Transverse colon (tissue), 4 donors: ENCODE results near the gene CCNJ. TPM values are rescaled to one million over a fixed set of nuclear protein-coding genes. Genes with fewer than 3 reads are reported as not detected.

Experiments used
- DNase-seq: peaks from one replicate; pipeline ENCODE4 v3.0.0-alpha.2; 2019
- H3K27ac ChIP-seq, 4 donors: fragments of 200-600 bp; sonication (generic); 2 replicates each; pipeline ENCODE4 v1.5.1; 2016 to 2018; ENCODE audit warnings: inconsistent platforms in 4 of 4
- H3K27me3 ChIP-seq: fragments of 200-600 bp; sonication (generic); 2 replicates; pipeline ENCODE4 v1.5.1; 2017; ENCODE audit warnings: inconsistent platforms
- H3K36me3 ChIP-seq, 4 donors: fragments of 200-600 bp; sonication (generic); 2 replicates each; pipeline ENCODE4 v1.5.1; 2017 to 2019; ENCODE audit warnings: inconsistent platforms in 4 of 4
- H3K4me1 ChIP-seq, 4 donors: fragments of 200-600 bp; sonication (generic); 2 replicates each; pipeline ENCODE4 v1.5.1; 2017 to 2020; ENCODE audit warnings: inconsistent platforms in 4 of 4
- H3K4me3 ChIP-seq, 4 donors: fragments of 200-600 bp; sonication (generic); 1 replicate in 1 of 4; 2 replicates in 3 of 4; pipeline versions ENCODE4 v1.5.1 to v1.6.1; 2017 to 2019; ENCODE audit warnings: inconsistent platforms in 4 of 4
- H3K9me3 ChIP-seq, 2 donors: fragments of 200-600 bp; sonication (generic); 2 replicates each; pipeline ENCODE4 v1.5.1; 2017 to 2019; ENCODE audit warnings: inconsistent platforms in 2 of 2
- EP300 ChIP-seq: sonication (generic); formaldehyde crosslinking; IDR thresholded peaks from one replicate; pipeline ENCODE4 v1.6.1; 2017; ENCODE audit warnings: antibody characterized with exemption, low read depth
- POLR2A ChIP-seq: fragments of 450-650 bp; IDR thresholded peaks from one replicate; pipeline ENCODE4 v1.6.1; 2016; ENCODE audit warnings: antibody characterized with exemption, mild to moderate bottlenecking, moderate library complexity
- POLR2AphosphoS5 ChIP-seq, 3 donors: sonication (generic); formaldehyde crosslinking; IDR thresholded peaks; one replicate each; pipeline ENCODE4 v1.6.1; 2016; ENCODE audit warnings: antibody characterized with exemption in 3 of 3
- WGBS, 2 donors: methylation state at CpG; one replicate each; pipeline ENCODE4 v1.1.5; 2018; ENCODE audit warnings: low coverage in 1 of 2; 5-methylcytosine and 5-hydroxymethylcytosine counted together
- in situ Hi-C, 4 donors: fragments of 200-750 bp; cut with MboI; loops; one replicate each; pipeline versions ENCODE4 v1.15.0 to v1.15.1; 2017; ENCODE audit warnings: low sequenced_read_pairs in 3 of 4, low pct_ligation_motif_present in 1 of 4, low pct_unique_long_range_greater_than_20kb in 1 of 4
- intact Hi-C: fragments of 100-400 bp; cut with DNase I; formaldehyde crosslinking; loops from one replicate; pipeline ENCODE4 v1.15.1; 2023; ENCODE audit warnings: low total_unique reads
- total RNA-seq, 4 donors: library from RNA; depleted of rRNA; stranded (reverse); fragments of >200 nt; gene quantifications; one replicate each; pipeline ENCODE4 v1.1.0, GENCODE V29; 2016
- TF ChIP-seq, protein P1 (sequence below), 5 experiments: fragments of 200-600 bp in 3 of 5; fragments of 450-650 bp in 2 of 5; sonication (generic) in 3 of 5; IDR thresholded peaks; 1 replicate in 2 of 5; 2 replicates in 3 of 5; pipeline ENCODE4 v1.5.1; 2016 to 2017; ENCODE audit warnings: antibody characterized with exemption in 5 of 5, inconsistent platforms in 3 of 5, mild to moderate bottlenecking in 2 of 5, moderate library complexity in 1 of 5

The CCNJ gene
- total RNA-seq, 4 donors from 2014 or later, result 1.00 to 7.1 (median 5.6) TPM

- intact Hi-C loops, result no loop called here
Observed at GRCh38 chr10:96014473-96015102, 28.8 kb upstream of the CCNJ start.

DNA sequence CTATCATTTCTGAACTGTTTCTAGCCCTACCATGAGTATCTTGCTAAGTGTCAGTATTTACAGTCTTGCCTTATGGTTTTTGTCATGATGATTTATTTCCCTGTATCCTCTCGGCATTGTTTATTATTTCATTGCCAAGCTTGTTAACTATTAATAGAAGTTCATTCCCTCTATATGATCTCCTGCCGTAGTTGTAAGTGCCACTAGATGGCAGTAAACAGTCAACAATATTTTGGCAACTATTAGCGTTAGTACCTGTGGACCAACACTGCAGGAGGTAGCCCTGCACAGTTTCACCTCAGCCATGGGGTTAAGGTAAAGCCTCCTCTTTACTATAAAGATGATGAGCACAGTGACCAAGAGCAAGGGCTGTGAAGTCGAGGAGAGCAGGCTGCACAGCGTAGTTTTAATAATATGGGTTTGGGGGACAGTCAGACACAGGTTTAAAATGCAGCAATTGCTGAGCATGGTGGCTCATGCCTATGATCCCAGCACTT is 26.1 kb upstream of the CCNJ start:
- Histone ChIP-seq H3K27ac (no peak overlapping the region), H3K9me3 (no peaks in the 10 kb centered on the region), H3K4me3 (no peak overlapping the region), H3K27me3 (no peaks in the 10 kb centered on the region), H3K36me3 (no peaks in the 10 kb centered on the region), H3K4me1 (peaks cover 0 to 6% (median 0%) of the 10 kb centered on the region in 4 donors)
- DNase-seq, result peak; percentile 21
- no peak for TF ChIP-seq EP300
- TF ChIP-seq, protein P1, sequence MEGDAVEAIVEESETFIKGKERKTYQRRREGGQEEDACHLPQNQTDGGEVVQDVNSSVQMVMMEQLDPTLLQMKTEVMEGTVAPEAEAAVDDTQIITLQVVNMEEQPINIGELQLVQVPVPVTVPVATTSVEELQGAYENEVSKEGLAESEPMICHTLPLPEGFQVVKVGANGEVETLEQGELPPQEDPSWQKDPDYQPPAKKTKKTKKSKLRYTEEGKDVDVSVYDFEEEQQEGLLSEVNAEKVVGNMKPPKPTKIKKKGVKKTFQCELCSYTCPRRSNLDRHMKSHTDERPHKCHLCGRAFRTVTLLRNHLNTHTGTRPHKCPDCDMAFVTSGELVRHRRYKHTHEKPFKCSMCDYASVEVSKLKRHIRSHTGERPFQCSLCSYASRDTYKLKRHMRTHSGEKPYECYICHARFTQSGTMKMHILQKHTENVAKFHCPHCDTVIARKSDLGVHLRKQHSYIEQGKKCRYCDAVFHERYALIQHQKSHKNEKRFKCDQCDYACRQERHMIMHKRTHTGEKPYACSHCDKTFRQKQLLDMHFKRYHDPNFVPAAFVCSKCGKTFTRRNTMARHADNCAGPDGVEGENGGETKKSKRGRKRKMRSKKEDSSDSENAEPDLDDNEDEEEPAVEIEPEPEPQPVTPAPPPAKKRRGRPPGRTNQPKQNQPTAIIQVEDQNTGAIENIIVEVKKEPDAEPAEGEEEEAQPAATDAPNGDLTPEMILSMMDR (IDR thresholded peaks at IDR 0.05), result peak; percentile 69 to 79 (median 77)
- TF ChIP-seq POLR2AphosphoS5 (IDR thresholded peaks at IDR 0.05), result peak; percentile 31 to 82 (median 56)
- 15 to 16% methylated on average over 5 of the region's 5 CpGs for WGBS, 2 donors
- intact Hi-C loops (no loop called here), in situ Hi-C loops (loop anchor here in 3 of 4 donors (25.0 kb wide), 1 partner anchor 295 kb away; the partner anchor contains the start of gene DNTT (in 3 of the 3))

More at GRCh38 chr10:96014473-96015102, 28.8 kb upstream of the CCNJ start:
- 90 to 91% methylated on average over 2 of the region's 2 CpGs for WGBS, 2 donors
- Histone ChIP-seq H3K4me1 (peaks cover 0 to 6% (median 0%) of the 10 kb centered on the region in 4 donors), H3K9me3 (no peaks in the 10 kb centered on the region), H3K27me3 (no peaks in the 10 kb centered on the region), H3K4me3 (no peak overlapping the region), H3K27ac (no peak overlapping the region), H3K36me3 (no peaks in the 10 kb centered on the region)
- DNase-seq, result no peak
- in situ Hi-C loops, result loop anchor here in 3 of 4 donors (25.0 kb wide), 1 partner anchor 298 kb away; the partner anchor contains the start of gene DNTT (in 3 of the 3)
- TF ChIP-seq EP300 (no peak), POLR2AphosphoS5 (IDR thresholded peaks at IDR 0.05) (no peak), POLR2A (no peak)

DNA sequence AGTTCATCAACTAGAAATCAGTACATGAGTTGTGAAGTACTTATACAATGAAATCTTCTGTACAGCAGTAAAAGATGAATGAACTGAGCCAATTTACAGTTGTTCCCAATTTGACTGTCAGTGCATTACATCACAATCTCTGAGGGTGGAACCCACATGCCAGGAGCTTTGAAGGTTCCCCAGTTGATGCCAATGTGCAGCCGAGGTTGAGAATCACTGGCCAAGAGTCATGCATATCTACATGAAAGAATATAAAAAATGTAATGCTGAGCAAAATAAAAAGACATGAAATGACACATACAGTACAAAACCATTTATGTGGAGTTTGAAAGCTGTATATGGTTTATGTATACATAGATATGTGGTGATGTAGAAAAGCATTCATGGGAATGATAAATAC is 22.1 kb upstream of the CCNJ start:
- WGBS, 2 donors, result 80 to 82% methylated on average over 1 of the region's 1 CpG
- intact Hi-C loops, result no loop called here
- in situ Hi-C loops, result loop anchor here in 3 of 4 donors (25.0 kb wide), 1 partner anchor 291 kb away; the partner anchor contains the start of gene DNTT (in 3 of the 3)

DNA sequence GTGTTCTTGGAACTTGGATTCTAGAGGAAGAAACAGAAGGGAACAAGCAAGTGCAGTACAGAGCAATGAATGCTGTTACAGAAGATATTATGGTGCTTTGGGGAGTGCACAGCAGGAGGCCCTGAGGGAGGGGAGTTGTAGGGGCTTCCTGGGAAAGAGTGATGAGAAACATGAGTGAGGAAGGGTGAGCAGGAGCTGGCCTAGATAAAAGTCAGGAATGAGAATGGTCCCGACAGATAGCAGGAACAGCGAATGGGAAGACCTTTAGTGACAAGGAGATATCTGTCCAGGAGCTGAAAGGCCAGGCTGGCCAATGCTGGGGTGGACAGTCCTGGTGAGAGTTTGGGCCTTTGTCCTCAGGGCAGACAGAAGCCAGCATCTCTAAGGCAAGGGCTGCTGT is 20.6 kb upstream of the CCNJ start:
- Histone ChIP-seq H3K27me3 (no peaks in the 10 kb centered on the region), H3K4me1 (no peaks in the 10 kb centered on the region), H3K27ac (peak overlapping the region in 1 of 4 donors; percentile 14), H3K36me3 (no peaks in the 10 kb centered on the region), H3K9me3 (no peaks in the 10 kb centered on the region), H3K4me3 (no peak overlapping the region)
- TF ChIP-seq POLR2AphosphoS5 (IDR thresholded peaks at IDR 0.05) (no peak), EP300 (no peak), POLR2A (no peak)
- TF ChIP-seq, protein P1 (IDR thresholded peaks at IDR 0.05), result no peak
- DNase-seq, result no peak
- WGBS, 2 donors, result 88 to 100% methylated on average over 2 of the region's 2 CpGs
- in situ Hi-C loops, result loop anchor here in 3 of 4 donors (25.0 kb wide), 1 partner anchor 290 kb away; the partner anchor contains the start of gene DNTT (in 3 of the 3)
- intact Hi-C loops, result no loop called here

More for the DNA sequence above, 22.1 kb upstream of the CCNJ start:
- Histone ChIP-seq H3K27ac (no peak overlapping the region), H3K27me3 (no peaks in the 10 kb centered on the region), H3K4me1 (peaks cover 0 to 6% (median 0%) of the 10 kb centered on the region in 4 donors), H3K9me3 (no peaks in the 10 kb centered on the region), H3K36me3 (no peaks in the 10 kb centered on the region), H3K4me3 (no peak overlapping the region)
- TF ChIP-seq, protein P1 (IDR thresholded peaks at IDR 0.05), result no peak
- TF ChIP-seq EP300 (no peak), POLR2A (no peak), POLR2AphosphoS5 (IDR thresholded peaks at IDR 0.05) (no peak)
- DNase-seq, result no peak
